Measurements from ENCODE around the gene HDGFL3.
A peak's percentile ranks its signal among the peaks of the same experiment; 100 is the strongest.

The HDGFL3 gene

DNA sequence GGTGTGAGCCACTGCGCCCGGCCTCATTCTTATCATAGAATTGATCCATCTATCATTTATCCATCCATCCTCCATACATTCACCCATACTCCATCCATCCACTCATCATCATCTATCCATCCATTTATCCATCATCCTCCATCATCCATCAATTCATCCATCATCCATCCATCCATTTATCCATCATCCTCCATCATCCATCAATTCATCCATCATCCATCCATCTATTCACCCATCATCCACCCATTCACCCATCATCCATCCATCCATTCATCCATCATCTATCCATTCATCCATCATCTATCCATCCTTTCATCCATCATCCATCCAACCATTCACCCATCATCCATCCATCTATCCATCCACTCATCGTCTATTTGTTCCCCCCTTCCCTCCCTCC lies 96.5 kb downstream of the HDGFL3 start:
- Histone ChIP-seq H3K4me1 (ENCODE audit: insufficient read depth, low read length) (no peaks in the 10 kb centered on the region), H3K36me3 (ENCODE audit: insufficient read depth, low read length) (0 out of 2 replicates have a peak, but pooled peaks cover 4% of the 10 kb centered on the region)

DNA sequence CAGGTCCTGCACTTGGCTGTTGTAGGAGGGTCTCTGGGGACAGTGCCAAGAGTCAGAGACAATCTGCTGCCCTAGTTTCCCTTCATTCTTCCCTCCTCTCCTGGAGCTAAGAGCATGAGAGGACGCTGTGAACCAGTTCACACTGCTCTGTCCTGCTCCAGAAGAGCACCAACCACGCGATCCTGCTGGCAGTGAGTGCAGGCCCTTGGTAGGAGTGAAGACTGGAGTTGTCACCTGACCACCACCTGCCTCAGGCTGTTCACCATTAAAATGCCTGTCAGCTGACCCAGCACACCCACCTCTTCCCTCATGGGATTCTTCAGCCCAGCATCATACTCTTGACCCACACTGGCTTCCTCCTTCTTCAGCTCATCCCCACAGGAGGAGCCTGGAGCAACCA lies 97.2 kb downstream of the HDGFL3 start:
- Histone ChIP-seq H3K9me3 (ENCODE audit: control insufficient read depth, insufficient read depth, low read length) (no peaks in the 10 kb centered on the region), H3K36me3 (ENCODE audit: insufficient read depth, low read length) (0 out of 2 replicates have a peak, but pooled peaks cover 4% of the 10 kb centered on the region), H3K4me1 (ENCODE audit: insufficient read depth, low read length) (no peaks in the 10 kb centered on the region), H3K9ac (ENCODE audit: low read depth, low read length) (no peak overlapping the region)

More for the DNA sequence above, 96.5 kb downstream of the HDGFL3 start:
- Histone ChIP-seq H3K9me3 (ENCODE audit: control insufficient read depth, insufficient read depth, low read length) (no peaks in the 10 kb centered on the region), H3K9ac (ENCODE audit: low read depth, low read length) (no peak overlapping the region)

DNA sequence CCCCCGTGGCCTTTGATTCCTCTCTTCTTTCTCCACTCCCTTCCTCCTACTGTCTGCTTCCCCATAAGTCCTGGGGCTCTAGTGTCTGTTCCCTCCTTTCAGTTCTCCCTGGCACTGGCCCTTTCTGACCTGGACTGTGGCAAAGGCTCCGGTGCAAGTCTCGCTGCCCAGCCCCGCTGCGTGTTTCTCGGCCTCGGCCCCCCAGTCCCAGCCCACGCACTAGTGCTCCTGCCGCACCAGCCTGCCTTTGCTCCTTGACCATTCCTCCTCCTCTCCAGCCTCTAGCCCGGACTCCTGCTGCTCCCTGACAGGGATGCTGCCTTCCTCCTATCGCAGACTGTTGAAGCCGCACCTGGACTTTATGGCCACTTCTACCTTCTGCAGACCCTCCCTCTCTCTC lies 98.1 kb downstream of the HDGFL3 start:
- no peak overlapping the region for H3K9ac ChIP-seq (ENCODE audit: low read depth, low read length)
- H3K36me3 ChIP-seq (ENCODE audit: insufficient read depth, low read length) = 0 out of 2 replicates have a peak, but pooled peaks cover 4% of the 10 kb centered on the region
- no peaks in the 10 kb centered on the region for H3K9me3 ChIP-seq (ENCODE audit: control insufficient read depth, insufficient read depth, low read length)
- no peaks in the 10 kb centered on the region for H3K4me1 ChIP-seq (ENCODE audit: insufficient read depth, low read length)

DNA sequence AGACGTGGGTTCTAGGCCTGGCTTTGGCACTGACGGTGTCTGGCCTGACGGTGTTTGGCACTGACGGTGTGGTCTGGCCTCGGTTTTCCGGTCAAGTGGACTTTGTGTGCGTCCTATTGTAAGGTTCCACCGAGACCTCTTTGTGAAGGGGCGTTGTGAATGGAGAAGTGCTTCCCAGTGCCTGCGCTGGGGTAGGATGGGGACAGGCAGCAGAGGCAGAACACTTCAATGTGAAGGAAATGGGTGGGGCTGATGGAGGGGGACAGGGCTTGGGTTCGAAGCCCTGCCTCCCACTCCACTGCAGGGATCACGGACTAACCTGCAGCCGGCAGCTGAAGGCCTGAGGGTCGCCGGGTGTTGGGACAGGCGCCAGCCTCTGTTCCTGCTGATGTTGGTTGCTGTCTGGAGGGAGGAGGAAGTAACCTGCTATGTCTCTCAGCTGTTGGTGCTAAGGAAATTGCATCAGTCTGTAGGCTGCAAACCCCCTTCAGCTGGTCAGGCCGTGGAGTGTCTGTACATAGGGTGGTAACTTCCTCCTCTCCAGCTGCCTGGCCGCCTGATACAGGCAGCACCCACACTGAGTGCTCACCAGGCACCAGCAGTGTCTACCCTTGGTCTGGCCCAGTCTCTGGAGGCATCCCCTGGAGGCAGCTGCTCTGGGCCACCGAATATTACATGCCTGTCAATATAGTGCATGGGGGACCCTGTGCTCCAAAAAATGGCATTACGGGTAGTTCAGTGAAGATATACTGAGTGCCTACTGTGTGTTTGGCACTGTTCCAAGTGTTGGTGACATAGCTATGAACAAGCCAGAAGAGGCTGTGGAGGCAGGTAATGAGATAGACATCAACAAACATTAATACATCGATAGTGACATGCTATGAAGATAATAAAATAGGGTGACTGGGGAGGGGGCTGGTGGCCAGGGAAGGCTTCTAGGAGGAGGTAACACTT lies 99.1 kb downstream of the HDGFL3 start:
- no peaks in the 10 kb centered on the region for H3K36me3 ChIP-seq (ENCODE audit: insufficient read depth, low read length)
- no peaks in the 10 kb centered on the region for H3K9me3 ChIP-seq (ENCODE audit: control insufficient read depth, insufficient read depth, low read length)
- H3K4me1 ChIP-seq (ENCODE audit: insufficient read depth, low read length) = no peaks in the 10 kb centered on the region
- H3K9ac ChIP-seq (ENCODE audit: low read depth, low read length) = peak overlapping the region; percentile 75; the same call in 1 of the 2 replicates

DNA sequence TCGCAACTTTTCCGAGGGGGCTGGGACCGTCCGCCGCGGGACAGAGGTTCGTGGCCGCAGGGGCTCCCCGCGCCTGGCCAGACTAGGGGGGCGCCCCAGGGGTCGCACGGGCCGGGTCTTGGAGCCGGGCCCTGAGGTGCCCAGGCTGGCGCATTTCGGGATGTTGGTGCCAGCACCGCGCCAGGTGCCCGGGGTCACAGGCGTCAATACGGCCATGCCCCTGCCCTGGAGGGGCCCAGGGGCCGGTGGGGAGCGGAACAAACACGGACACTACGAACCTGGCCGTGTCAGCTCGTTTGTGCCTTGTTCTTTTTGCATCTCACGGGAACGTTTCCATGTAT lies 99.8 kb downstream of the HDGFL3 start:
- H3K36me3 ChIP-seq (ENCODE audit: insufficient read depth, low read length) = no peaks in the 10 kb centered on the region
- peak overlapping the region; percentile 75; the same call in 1 of the 2 replicates for H3K9ac ChIP-seq (ENCODE audit: low read depth, low read length)
- no peaks in the 10 kb centered on the region for H3K9me3 ChIP-seq (ENCODE audit: control insufficient read depth, insufficient read depth, low read length)
- no peaks in the 10 kb centered on the region for H3K4me1 ChIP-seq (ENCODE audit: insufficient read depth, low read length)

DNA sequence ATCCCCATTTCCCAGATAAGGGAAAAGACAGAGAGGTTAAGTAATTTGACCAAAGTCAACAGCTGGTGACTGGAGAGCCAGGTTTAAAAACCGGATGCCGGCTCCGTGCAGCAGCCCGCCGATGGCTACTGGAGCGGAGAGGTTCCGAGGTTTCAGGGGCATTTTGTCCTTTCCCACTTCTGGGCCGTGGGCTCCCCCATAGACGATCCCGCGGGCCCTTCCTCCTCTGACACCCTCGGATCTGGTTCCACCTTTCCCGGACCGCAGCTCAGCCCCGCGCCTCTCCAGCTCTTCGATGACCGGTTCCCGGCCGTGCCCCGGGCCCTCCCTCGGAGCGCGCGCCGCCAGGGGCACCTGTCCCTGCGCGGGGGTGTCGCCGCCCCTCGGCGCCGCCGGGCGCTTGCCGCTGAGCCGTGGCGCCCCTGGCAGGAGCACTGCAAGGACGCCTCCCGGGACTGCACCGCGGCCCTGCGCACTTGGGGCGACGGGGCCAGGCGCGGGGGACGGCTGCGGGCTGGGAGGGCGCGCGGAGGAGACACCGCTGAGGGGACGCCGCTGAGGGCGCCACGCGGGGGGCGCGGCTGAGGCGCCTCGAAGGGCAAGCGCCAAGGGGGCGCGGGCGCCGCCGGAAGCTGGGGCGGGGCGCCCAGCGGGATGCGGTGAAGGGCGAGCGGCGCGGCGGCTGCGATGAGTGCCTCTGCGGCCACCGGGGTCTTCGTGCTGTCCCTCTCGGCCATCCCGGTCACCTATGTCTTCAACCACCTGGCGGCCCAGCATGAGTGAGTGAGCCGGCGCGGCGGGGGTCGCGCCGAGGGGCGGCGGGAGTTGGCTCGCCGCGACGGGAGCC lies 100.4 kb downstream of the HDGFL3 start, which contains the start of gene TM6SF1:
Gene TM6SF1, plus strand, starts transcription at position 652 of the 847 bp plus-strand sequence. Its CDS starts 36 bp downstream, at position 688.
- no peaks in the 10 kb centered on the region for H3K4me1 ChIP-seq (ENCODE audit: insufficient read depth, low read length)
- peak within 1 kb of the TSS; percentile 75 for H3K9ac ChIP-seq (ENCODE audit: low read depth, low read length)
- H3K36me3 ChIP-seq (ENCODE audit: insufficient read depth, low read length) = no peaks in the 10 kb centered on the region
- no peaks in the 10 kb centered on the region for H3K9me3 ChIP-seq (ENCODE audit: control insufficient read depth, insufficient read depth, low read length)

DNA sequence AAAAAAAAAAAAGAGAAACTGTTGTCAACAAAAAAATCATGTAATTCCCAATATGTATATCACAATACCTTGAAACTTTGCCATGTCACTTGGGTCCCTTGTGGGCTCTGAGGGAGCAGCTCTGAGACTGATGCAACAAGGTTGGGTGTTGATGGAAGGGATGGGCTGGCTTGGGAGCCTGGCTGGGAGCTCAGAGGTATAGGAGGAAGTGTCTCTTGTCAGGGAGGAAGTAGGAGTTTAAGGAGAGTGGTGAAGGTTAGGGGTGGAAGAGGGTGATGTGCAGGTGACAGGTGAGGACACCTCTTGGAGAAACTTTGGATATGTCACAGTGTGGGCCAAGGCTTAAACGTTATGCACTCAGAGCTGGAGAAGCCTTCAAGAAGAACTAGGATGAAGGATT lies 102.2 kb downstream of the HDGFL3 start:
- Histone ChIP-seq H3K9me3 (ENCODE audit: control insufficient read depth, insufficient read depth, low read length) (no peaks in the 10 kb centered on the region), H3K4me1 (ENCODE audit: insufficient read depth, low read length) (no peaks in the 10 kb centered on the region), H3K9ac (ENCODE audit: low read depth, low read length) (no peak overlapping the region), H3K36me3 (ENCODE audit: insufficient read depth, low read length) (no peaks in the 10 kb centered on the region)

DNA sequence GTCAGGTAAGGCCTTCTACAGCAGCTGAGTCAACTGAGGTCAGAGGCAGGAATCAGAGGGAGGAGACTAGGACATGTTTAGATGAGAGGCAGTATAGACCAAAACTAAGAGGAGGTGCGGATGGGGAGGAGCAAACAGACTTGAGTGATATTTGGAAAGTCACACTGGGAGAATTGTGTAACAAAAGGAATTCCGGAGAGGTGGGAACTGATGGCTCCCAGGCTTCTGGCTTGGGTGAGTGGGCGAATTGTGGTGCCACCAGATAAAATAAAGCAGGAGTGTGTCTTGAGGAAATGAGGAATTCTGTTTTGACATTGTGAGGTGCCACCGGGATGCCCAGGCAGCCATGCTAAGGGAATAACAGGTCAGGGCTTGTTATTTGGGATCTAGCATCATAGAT lies 103.5 kb downstream of the HDGFL3 start:
- no peaks in the 10 kb centered on the region for H3K4me1 ChIP-seq (ENCODE audit: insufficient read depth, low read length)
- H3K36me3 ChIP-seq (ENCODE audit: insufficient read depth, low read length) = no peaks in the 10 kb centered on the region
- no peaks in the 10 kb centered on the region for H3K9me3 ChIP-seq (ENCODE audit: control insufficient read depth, insufficient read depth, low read length)
- H3K9ac ChIP-seq (ENCODE audit: low read depth, low read length) = no peak overlapping the region

DNA sequence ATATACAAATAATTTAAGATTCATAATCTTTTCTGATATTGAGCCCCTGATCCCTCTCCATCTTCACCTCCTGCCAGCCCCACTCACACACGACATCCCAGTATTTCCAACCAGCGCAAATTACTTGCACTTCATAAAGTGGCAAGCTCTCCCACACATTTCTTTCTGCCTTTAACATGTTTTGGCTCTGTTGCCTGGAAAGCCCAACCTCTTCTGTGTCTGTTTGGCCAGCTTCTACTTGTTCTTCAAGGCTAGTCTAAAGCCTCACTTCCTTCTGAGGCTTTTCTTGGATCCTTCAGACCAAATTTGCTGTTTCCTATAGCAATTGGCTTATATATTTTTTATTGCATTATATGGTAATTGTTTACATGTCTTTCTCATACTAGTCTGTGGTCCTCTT lies 105.3 kb downstream of the HDGFL3 start:
- H3K9ac ChIP-seq (ENCODE audit: low read depth, low read length) = no peak overlapping the region
- H3K36me3 ChIP-seq (ENCODE audit: insufficient read depth, low read length) = no peaks in the 10 kb centered on the region
- no peaks in the 10 kb centered on the region for H3K4me1 ChIP-seq (ENCODE audit: insufficient read depth, low read length)
- no peaks in the 10 kb centered on the region for H3K9me3 ChIP-seq (ENCODE audit: control insufficient read depth, insufficient read depth, low read length)

DNA sequence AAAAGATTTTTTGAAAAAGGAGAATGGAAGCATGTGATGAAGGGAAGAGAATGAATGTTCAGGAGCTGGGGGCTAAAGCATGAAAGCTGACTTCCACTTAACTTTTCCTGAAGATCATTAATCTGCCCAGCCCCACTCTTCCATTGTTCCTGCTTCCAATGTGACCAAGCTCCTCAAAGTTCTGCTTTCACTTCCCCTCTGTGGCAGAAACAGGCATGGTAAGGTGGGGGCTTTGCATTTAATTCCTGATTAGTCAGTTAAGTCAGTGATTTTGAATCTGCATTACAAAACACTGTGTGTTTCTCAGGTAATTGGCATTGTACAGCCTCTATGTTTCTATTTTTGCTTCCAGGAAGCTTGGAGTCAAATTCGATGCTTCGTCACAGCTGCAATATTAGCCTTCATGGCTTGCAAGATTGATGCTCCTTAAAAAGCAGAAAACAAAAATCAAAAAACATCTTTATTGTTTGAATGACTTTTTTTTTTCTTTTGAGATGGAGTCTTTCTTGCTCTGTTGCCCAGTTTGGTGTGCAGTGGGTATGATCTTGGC lies 107.5 kb downstream of the HDGFL3 start:
- Histone ChIP-seq H3K9me3 (ENCODE audit: control insufficient read depth, insufficient read depth, low read length) (no peaks in the 10 kb centered on the region), H3K4me1 (ENCODE audit: insufficient read depth, low read length) (no peaks in the 10 kb centered on the region), H3K36me3 (ENCODE audit: insufficient read depth, low read length) (no peaks in the 10 kb centered on the region), H3K9ac (ENCODE audit: low read depth, low read length) (no peak overlapping the region)

DNA sequence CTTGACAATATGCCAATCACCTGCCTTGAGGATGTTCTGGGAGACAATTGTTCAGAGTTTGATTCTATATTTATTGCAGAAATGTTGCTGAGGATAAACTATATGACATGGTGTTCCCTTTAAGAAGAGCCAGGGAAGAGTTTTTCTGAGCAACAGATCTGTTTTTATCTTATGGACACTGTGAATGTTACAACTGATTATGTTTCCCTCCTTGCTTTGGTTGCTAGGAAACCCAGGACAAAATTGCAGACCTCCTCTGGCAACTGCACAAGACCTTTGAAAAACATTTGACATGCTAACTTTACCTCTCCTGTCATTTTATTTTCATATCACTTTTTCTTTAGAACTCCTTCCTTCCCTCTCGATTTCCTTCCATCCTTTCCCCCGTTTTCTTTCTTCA lies 108.3 kb downstream of the HDGFL3 start:
- H3K9ac ChIP-seq (ENCODE audit: low read depth, low read length) = no peak overlapping the region

DNA sequence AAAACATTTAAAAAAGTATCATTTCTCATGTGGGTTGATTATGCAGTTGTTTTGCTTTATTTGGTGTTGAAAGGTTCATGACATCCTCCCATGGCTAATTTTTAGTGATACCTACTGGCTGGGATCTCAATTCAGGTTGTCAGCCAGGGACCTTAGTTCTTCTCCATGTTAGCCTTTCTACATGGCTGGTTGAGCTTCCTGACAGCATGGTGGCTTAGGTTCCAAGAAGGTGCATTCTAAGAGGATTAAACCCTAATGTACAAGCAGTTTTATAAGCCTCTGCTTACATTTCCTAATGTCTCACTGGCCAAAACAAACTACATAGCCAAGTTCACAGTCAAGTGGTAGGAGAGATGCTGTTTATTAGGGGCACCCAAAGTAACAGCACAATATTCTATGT lies 109.5 kb downstream of the HDGFL3 start:
- H3K36me3 ChIP-seq (ENCODE audit: insufficient read depth, low read length) = no peaks in the 10 kb centered on the region
- H3K9ac ChIP-seq (ENCODE audit: low read depth, low read length) = no peak overlapping the region

More for the DNA sequence above, 108.3 kb downstream of the HDGFL3 start:
- Histone ChIP-seq H3K9me3 (ENCODE audit: control insufficient read depth, insufficient read depth, low read length) (no peaks in the 10 kb centered on the region), H3K36me3 (ENCODE audit: insufficient read depth, low read length) (no peaks in the 10 kb centered on the region), H3K4me1 (ENCODE audit: insufficient read depth, low read length) (no peaks in the 10 kb centered on the region)

DNA sequence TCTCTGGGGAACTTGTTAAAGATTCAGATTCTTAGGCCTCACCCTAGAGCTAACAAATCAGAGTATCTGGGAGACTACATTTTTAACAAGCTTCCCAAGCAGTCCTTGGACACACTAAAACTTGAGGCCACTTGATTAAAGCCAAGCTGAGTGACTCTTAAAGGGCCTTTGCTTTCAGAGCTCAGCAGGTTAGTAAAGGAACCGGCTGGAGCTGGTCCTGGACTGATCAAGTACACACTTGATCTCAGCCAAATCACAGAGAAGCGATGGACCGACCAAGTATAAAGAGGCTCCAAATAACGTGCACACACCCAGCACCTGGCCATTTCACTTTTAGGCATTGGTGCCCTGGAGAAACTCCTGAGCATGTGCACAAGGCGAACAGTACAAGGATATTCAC lies 113.0 kb downstream of the HDGFL3 start:
- no peaks in the 10 kb centered on the region for H3K4me1 ChIP-seq (ENCODE audit: insufficient read depth, low read length)
- no peaks in the 10 kb centered on the region for H3K36me3 ChIP-seq (ENCODE audit: insufficient read depth, low read length)
- no peaks in the 10 kb centered on the region for H3K9me3 ChIP-seq (ENCODE audit: control insufficient read depth, insufficient read depth, low read length)
- H3K9ac ChIP-seq (ENCODE audit: low read depth, low read length) = no peak overlapping the region

More for the DNA sequence above, 109.5 kb downstream of the HDGFL3 start:
- Histone ChIP-seq H3K9me3 (ENCODE audit: control insufficient read depth, insufficient read depth, low read length) (no peaks in the 10 kb centered on the region), H3K4me1 (ENCODE audit: insufficient read depth, low read length) (no peaks in the 10 kb centered on the region)

DNA sequence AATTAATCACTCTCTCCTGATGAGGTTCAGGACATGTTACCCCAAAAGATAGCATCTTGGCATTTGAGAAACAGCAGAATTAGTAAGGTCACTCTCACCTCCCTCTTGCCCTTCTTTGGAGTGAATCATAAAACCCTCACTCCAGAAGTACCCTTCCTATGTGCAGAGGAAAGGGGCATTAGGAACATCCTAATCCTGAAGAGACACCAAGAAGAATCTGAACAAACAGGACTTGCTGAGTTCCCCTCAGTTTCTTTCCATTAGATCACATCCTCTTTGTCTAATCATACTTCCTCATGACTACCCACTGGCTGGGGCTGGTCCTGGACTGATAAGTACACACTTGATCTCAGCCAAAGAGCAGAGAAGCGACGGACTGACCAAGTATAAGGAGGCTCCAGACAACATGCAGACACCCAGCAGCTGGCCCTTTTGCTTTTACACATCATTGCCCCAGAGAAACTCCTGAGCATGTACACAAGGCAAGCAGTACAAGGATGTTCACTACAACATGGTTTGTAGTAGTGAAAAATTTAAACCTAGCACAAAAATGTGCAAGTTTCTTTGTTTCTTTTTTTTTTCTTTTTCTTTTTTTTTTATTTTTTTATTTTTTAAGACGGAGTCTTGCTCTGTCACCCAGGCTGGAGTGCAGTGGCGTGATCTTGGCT lies 115.2 kb downstream of the HDGFL3 start:
- Histone ChIP-seq H3K4me1 (ENCODE audit: insufficient read depth, low read length) (no peaks in the 10 kb centered on the region), H3K9me3 (ENCODE audit: control insufficient read depth, insufficient read depth, low read length) (no peaks in the 10 kb centered on the region), H3K36me3 (ENCODE audit: insufficient read depth, low read length) (no peaks in the 10 kb centered on the region), H3K9ac (ENCODE audit: low read depth, low read length) (no peak overlapping the region)
